Medulla oblongata (tissue), 1 donor: ENCODE results near the gene OR9Q1.
"Not testable (repeated sequence)": the region's sequence is repeated elsewhere in the genome, so short reads cannot be mapped to it uniquely, and the experiment has no call there.

Experiments
- DNase-seq: peaks from one replicate; pipeline ENCODE4 v3.0.0-alpha.2; 2015; ENCODE audit errors: extremely low spot score

Gene OR9Q1, protein sequence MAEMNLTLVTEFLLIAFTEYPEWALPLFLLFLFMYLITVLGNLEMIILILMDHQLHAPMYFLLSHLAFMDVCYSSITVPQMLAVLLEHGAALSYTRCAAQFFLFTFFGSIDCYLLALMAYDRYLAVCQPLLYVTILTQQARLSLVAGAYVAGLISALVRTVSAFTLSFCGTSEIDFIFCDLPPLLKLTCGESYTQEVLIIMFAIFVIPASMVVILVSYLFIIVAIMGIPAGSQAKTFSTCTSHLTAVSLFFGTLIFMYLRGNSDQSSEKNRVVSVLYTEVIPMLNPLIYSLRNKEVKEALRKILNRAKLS

DNA sequence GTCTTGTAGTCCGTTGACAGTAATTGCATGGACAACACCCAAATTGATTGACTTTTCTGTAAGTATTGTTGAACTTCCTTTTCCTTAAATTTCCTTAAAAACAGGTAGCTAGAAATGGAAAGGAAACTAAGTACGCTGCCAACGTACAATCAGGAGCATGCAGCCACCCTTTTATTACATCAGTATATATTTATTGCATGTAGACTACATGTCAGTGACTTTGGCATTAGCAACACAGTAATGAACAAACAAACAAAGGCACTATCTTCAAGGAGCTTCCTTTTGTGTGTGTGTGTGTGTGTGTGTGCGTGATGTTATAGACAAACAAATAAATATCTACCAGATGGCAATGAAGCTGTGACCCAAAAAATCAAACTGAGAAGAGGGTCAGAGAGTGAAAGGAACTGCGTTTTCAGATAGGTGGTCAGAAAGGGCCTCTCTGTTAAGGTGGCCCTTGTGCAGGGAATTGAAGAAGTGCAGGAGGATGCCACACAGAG is at the start of gene OR9Q1:
TSS of gene OR9Q1 (plus strand) at position 447 of the 497 bp plus-strand sequence. CDS start 155,564 bp downstream, outside the sequence.
- no peak for DNase-seq

- DNase-seq, result no peak
These were observed 49.5 kb upstream of the OR9Q1 start for GRCh38 chr11:57974132-57974531.

- no peak for DNase-seq
These were observed 48.7 kb upstream of the OR9Q1 start for GRCh38 chr11:57974848-57975601.

DNA sequence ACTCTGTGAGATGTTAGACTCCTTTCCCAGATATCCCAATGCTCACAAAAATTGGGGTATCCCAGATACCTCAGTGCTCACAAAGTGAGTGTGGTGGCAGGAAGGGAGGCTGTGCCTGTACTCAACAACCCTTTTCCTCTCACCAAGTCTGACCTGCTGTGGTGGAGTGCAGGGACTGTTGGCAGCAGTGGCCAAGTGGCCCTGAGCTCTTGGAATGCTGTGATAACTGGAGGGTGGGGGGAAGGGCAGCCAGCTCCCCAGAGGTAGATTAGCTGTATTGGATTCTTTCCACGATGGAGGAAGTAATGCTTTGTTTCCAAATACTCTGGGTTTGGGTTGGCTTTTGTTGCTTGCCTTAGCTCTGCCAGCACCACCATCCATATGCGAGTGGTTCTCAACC is 46.0 kb upstream of the OR9Q1 start:
- DNase-seq, result no peak

GRCh38 chr11:57978686-57979531 is 44.8 kb upstream of the OR9Q1 start:
- no peak for DNase-seq

- DNase-seq, result no peak
These were observed 44.1 kb upstream of the OR9Q1 start for GRCh38 chr11:57979532-57980079.

GRCh38 chr11:57980201-57980600 is 43.5 kb upstream of the OR9Q1 start:
- no peak for DNase-seq

- DNase-seq, result no peak
These were observed 42.1 kb upstream of the OR9Q1 start for GRCh38 chr11:57981536-57981935.

DNA sequence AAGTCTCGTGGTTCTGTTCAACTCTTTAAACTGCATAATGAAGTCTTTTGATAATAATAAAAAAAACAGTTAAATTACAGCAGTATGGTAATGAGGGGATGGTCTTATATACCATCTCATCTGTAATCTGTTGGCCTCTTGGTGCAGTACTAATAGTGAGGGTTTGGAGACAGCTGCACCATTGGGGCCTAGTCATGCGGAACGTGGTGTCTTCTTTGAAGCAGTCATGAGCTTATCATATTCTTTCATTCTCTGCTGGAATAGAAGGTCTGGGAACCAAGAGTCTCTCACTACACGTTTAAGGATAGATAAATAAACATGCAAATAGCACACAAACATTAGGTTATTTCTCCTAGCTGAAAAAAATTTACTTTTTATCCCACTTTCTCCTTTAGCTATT is 40.9 kb upstream of the OR9Q1 start:
- no peak for DNase-seq

- peak; percentile 22 for DNase-seq
These were observed 40.5 kb upstream of the OR9Q1 start for GRCh38 chr11:57983191-57983590.

DNA sequence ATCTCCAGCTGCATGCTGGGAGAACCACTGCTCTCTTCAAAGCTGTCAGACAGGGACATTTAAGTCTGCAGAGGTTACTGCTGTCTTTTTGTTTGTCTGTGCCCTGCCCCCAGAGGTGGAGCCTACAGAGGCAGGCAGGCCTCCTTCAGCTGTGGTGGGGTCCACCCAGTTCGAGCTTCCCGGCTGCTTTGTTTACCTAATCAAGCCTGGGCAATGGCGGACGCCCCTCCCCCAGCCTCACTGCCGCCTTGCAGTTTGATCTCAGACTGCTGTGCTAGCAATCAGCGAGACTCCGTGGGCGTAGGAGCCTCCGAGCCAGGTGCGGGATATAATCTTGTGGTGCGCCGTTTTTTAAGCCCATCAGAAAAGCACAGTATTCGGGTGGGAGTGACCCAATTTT is 24.2 kb upstream of the OR9Q1 start:
- DNase-seq, result not testable (repeated sequence)

DNA sequence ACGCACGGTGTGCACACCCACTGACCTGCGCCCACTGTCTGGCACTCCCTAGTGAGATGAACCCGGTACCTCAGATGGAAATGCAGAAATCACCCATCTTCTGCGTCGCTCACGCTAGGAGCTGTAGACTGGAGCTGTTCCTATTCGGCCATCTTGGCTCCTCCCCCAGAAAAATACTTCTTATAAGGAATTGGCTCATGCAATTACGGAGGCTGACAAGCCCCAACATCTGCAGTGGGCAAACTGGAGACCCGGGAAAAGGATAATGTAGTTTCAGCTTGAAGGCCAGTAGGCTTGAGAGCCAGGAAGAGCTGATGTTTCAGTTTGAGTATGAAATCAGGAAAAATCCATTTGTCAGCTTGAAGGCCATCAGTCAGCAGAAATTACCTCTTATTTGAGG is 23.7 kb upstream of the OR9Q1 start:
- not testable (repeated sequence) for DNase-seq

DNA sequence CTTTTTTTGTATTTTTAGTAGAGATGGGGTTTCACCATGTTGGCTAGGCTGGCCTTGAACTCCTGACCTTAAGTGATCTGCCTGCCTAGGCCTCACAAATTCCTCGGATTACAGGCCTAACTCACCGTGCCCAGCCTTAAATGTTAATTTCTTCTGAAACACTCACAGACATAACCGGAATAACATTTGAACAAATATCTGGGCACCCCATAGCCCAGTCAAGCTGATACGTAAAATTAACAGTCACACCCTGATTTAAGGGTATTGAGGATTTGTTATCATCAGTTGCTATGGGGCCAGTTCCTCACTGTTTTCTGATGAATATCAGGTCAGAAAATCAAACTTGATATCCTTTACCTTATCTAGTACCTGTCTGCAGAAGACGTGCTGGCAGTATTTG is 23.0 kb upstream of the OR9Q1 start:
- no peak for DNase-seq

- DNase-seq, result no peak
These were observed 20.6 kb upstream of the OR9Q1 start for GRCh38 chr11:58003036-58003435.

- DNase-seq, result no peak
These were observed 20.1 kb upstream of the OR9Q1 start for GRCh38 chr11:58003591-58003990.

DNA sequence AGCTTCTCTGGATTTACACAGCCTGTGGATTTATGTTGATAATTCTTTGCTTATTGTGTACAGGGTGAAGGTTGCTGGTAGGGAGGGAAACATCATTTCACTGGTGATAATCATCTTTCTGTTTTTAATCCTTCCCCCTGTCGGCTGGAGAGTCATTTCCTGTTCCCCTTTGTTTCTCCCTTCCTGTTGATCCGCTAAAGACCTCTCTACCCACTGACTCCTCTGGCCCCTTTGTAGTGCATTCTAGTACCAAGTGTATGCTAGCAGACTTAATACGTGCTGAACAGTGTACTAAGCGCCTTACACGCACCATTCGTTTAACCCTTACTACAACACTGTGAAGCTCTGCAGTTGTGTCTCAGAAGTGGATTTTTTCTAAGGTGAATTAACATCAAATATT is 19.0 kb upstream of the OR9Q1 start:
- no peak for DNase-seq

GRCh38 chr11:58006940-58007339 is 16.7 kb upstream of the OR9Q1 start:
- DNase-seq, result no peak

DNA sequence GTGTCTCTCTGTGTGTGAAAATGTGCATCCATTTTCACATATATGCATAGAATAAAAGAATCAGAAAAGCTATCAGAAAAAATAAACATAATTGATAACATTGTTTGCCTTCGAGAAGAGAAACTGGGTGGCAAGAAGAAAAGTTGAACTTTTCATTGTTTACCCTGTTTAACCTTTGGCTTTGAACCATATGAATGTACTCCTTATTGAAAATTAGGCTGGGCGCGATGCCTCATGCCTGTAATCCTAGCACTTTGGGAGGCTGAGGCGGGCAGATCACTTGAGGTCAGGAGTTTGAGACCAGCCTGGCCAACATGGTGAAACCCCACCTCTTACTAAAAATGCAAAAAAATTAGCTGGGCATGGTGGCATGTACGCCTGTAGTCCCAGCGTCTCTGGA is 11.9 kb upstream of the OR9Q1 start:
- DNase-seq, result no peak

DNA sequence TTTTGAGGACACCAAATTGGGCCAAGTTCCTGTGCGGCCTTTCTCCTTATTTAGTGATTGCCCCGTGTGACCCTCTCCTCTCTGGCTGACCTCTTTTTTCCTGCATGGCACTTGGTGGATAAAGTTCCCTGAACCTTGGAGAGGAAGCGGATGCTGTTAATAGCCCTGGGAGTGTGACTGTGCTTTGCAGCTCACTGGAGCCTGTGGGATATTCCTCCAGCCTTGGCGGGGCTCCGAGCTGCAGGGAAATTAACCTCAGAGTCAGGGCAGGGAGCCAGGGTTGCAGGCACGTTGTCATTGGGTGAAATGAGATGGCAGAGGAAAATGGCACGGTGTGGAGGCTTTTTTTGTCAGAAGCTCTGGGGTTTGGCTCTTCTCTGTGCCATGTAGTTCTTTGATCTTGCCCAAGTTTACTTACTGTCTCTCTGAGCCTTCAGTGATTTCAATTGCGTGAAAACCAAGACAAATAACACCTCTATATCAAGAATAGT is 965 bp downstream of the OR9Q1 start:
- DNase-seq, result no peak

DNA sequence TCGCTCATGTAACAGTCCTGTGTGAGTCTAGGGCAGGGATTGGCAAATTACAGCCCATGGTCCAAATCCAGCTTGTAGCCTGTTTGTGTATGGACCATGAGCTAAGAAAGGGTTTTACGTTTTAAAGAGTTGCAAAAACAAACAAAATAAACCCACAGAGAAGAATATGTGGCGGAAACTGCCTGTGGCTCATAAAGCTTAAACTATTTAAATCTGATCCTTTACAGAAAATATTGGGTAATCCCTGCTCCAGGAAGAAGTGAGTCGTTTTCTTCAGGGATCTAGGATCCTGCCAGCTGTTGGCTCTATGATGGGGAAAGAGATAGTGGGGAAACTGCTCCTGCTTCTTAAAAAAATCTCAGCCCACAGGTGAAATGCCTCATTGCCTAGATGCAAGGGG is 3.7 kb downstream of the OR9Q1 start:
- no peak for DNase-seq

- peak; percentile 44 for DNase-seq
These were observed 5.2 kb downstream of the OR9Q1 start for GRCh38 chr11:58028687-58029411.
